ENCODE data around the gene MRLN. TPM values are rescaled to one million over a fixed set of nuclear protein-coding genes. Genes with fewer than 3 reads are reported as not detected.

Gene MRLN
- total and polyA plus RNA-seq, 4 donors = 0.35 to 0.98 (median 0.75) TPM; not detected in 1

GRCh38 chr10:59773088-59773487 lies 19.8 kb upstream of the MRLN start:
- H3K36me3 ChIP-seq (ENCODE audit: control insufficient read depth in 4 of 4, insufficient read depth in 4 of 4, low read length in 4 of 4) = no peaks in the 10 kb centered on the region
- no peak overlapping the region for H3K9ac ChIP-seq (ENCODE audit: insufficient read depth in 1 of 2, low read length in 2 of 2)
- ATAC-seq (ENCODE audit: insufficient read depth, low FRiP score) = no peak
- DNase-seq = no peak
- 94 to 95% methylated on average over 2 of the region's 2 CpGs for WGBS, 2 donors
- H3K4me3 ChIP-seq = no peak overlapping the region
- peaks cover 0 to 4% (median 0%) of the 10 kb centered on the region in 4 donors for H3K9me3 ChIP-seq (ENCODE audit: control insufficient read depth in 4 of 4, insufficient read depth in 3 of 4, low read length in 3 of 4)
- no peak for TF ChIP-seq CTCF (IDR thresholded peaks at IDR 0.05; ENCODE audit: control extremely low read depth, extremely low read depth)
- no peaks in the 10 kb centered on the region for H3K4me1 ChIP-seq (ENCODE audit: control insufficient read depth in 5 of 5, insufficient read depth in 5 of 5, low read length in 5 of 5)
- no peak overlapping the region for H3K27ac ChIP-seq (ENCODE audit: low read depth in 1 of 2, low read length in 1 of 2)
- H3K27me3 ChIP-seq (ENCODE audit: control insufficient read depth in 3 of 3, insufficient read depth in 3 of 3, low read length in 2 of 3) = no peaks in the 10 kb centered on the region

- H3K27me3 ChIP-seq (ENCODE audit: control insufficient read depth in 3 of 3, insufficient read depth in 3 of 3, low read length in 2 of 3) = no peaks in the 10 kb centered on the region
- TF ChIP-seq CTCF (IDR thresholded peaks at IDR 0.05; ENCODE audit: control extremely low read depth, extremely low read depth) = no peak
- 94 to 95% methylated on average over 7 of the region's 7 CpGs for WGBS, 2 donors
- H3K9ac ChIP-seq (ENCODE audit: insufficient read depth in 1 of 2, low read length in 2 of 2) = no peak overlapping the region
- H3K9me3 ChIP-seq (ENCODE audit: control insufficient read depth in 4 of 4, insufficient read depth in 3 of 4, low read length in 3 of 4) = no peaks in the 10 kb centered on the region
- no peak for ATAC-seq (ENCODE audit: insufficient read depth, low FRiP score)
- DNase-seq = no peak
- H3K4me1 ChIP-seq (ENCODE audit: control insufficient read depth in 5 of 5, insufficient read depth in 5 of 5, low read length in 5 of 5) = no peaks in the 10 kb centered on the region
- H3K27ac ChIP-seq (ENCODE audit: low read depth in 1 of 2, low read length in 1 of 2) = no peak overlapping the region
- no peak overlapping the region for H3K4me3 ChIP-seq
- H3K36me3 ChIP-seq (ENCODE audit: control insufficient read depth in 4 of 4, insufficient read depth in 4 of 4, low read length in 4 of 4) = no peaks in the 10 kb centered on the region
Observed at GRCh38 chr10:59771162-59771807, 18.0 kb upstream of the MRLN start.

- H3K9ac ChIP-seq (ENCODE audit: insufficient read depth in 1 of 2, low read length in 2 of 2) = no peak overlapping the region
- DNase-seq (no peak), ATAC-seq (ENCODE audit: insufficient read depth, low FRiP score) (no peak)
- no peak for TF ChIP-seq CTCF (IDR thresholded peaks at IDR 0.05; ENCODE audit: control extremely low read depth, extremely low read depth)
- H3K4me1 ChIP-seq (ENCODE audit: control insufficient read depth in 5 of 5, insufficient read depth in 5 of 5, low read length in 5 of 5) = no peaks in the 10 kb centered on the region
- no peaks in the 10 kb centered on the region for H3K27me3 ChIP-seq (ENCODE audit: control insufficient read depth in 3 of 3, insufficient read depth in 3 of 3, low read length in 2 of 3)
- 89 to 98% methylated on average over 11 of the region's 11 CpGs for WGBS, 2 donors
- no peaks in the 10 kb centered on the region for H3K36me3 ChIP-seq (ENCODE audit: control insufficient read depth in 4 of 4, insufficient read depth in 4 of 4, low read length in 4 of 4)
- H3K27ac ChIP-seq (ENCODE audit: low read depth in 1 of 2, low read length in 1 of 2) = no peak overlapping the region
- H3K9me3 ChIP-seq (ENCODE audit: control insufficient read depth in 4 of 4, insufficient read depth in 3 of 4, low read length in 3 of 4) = no peaks in the 10 kb centered on the region
- no peak overlapping the region for H3K4me3 ChIP-seq
Observed at GRCh38 chr10:59770689-59771088, 17.4 kb upstream of the MRLN start.

- WGBS, 2 donors = 36 to 49% methylated on average over 2 of the region's 2 CpGs
- ATAC-seq (ENCODE audit: insufficient read depth, low FRiP score) (no peak), DNase-seq (no peak)
- no peaks in the 10 kb centered on the region for H3K36me3 ChIP-seq (ENCODE audit: control insufficient read depth in 4 of 4, insufficient read depth in 4 of 4, low read length in 4 of 4)
- H3K27ac ChIP-seq (ENCODE audit: low read depth in 1 of 2, low read length in 1 of 2) = no peak overlapping the region
- H3K27me3 ChIP-seq (ENCODE audit: control insufficient read depth in 3 of 3, insufficient read depth in 3 of 3, low read length in 2 of 3) = no peaks in the 10 kb centered on the region
- no peak overlapping the region for H3K4me3 ChIP-seq
- TF ChIP-seq CTCF (IDR thresholded peaks at IDR 0.05; ENCODE audit: control extremely low read depth, extremely low read depth) = no peak
- H3K4me1 ChIP-seq (ENCODE audit: control insufficient read depth in 5 of 5, insufficient read depth in 5 of 5, low read length in 5 of 5) = no peaks in the 10 kb centered on the region
- H3K9me3 ChIP-seq (ENCODE audit: control insufficient read depth in 4 of 4, insufficient read depth in 3 of 4, low read length in 3 of 4) = peaks cover 0 to 2% (median 0%) of the 10 kb centered on the region in 4 donors
- no peak overlapping the region for H3K9ac ChIP-seq (ENCODE audit: insufficient read depth in 1 of 2, low read length in 2 of 2)
Observed at GRCh38 chr10:59762505-59762904, 9.2 kb upstream of the MRLN start.
